DMS153 (cell line): ENCODE measurements around the gene RNF212.

Experiments used
- DNase-seq: peaks from one replicate; lab custom pipeline; 2025; lab: John Stamatoyannopoulos, UW

The RNF212 gene

DNA sequence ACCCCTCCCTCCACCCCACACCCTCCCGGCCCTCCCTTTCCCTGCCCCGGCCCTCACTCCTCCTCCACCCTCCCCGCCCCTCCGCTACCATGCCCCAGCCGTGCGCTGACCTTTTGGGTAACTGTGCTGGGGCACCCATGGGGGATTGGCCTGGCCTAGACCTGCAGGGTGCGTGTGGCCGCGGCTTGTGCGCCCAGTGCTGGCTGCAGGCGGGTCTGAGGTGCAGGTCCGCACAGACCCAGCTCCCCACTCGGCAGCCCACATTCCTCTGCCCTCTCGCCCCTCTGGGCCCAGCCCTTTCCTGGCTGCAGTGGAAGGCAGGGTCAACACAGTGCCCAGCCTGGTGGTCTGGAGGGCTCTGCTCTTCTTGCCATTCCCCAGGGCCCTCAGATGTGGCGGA is 77.3 kb downstream of the RNF212 start:
- no peak for DNase-seq

DNA sequence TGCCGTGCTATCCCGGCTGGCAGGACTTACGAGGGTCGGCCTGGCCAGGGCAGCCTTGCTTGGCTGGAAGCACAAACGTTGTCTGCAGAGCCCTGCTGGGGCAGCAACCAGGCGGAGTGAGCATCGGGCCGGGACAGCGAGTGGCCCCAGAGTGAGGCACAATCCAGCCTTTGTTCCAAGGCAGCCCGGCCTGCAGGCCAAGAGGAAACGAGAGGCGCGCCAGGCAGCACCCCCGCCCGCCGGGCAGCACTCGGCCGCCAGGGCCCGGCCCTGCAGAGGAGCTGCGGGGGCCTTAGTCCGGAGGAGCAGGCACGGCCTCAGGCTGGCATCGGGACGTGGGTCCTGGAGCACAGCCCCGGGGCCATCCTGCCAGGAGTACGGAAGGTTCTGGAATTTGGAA is 77.9 kb downstream of the RNF212 start:
- DNase-seq, result no peak

DNA sequence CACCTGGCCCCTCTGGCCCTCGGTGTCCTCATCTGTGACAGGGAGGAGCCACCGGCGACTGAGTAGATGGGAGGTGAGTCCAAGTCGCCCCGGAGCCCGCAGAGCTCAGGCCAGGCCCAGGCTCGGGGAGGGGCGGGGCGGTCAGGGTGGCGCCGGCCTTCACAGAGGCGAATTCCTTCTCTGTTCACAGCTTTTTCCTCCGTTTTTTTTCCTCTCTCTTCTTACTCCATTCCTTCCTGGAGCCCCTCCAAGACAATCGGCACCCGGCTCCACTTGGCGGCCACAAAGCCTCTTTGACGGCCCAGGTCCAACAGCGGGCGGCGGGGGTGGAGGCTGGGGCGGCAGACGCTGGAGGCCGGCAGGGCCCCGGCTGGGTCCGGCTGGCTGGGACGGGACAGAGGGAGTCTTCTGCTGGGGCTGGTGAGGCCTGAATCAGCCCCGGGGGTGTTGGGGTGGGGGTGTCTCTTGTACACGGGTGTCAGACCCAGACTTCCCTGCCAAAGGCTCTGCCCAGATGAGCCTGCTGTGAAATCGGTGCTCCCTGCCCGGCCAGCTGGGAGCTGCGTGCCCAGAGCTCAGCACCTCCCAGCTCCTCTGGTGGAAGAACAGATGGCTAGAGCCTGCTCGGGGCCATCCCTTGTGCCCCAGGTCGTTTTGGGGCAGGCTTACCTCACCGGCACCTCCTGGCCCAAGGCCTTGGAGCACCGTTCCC is 79.4 kb downstream of the RNF212 start:
- no peak for DNase-seq

DNA sequence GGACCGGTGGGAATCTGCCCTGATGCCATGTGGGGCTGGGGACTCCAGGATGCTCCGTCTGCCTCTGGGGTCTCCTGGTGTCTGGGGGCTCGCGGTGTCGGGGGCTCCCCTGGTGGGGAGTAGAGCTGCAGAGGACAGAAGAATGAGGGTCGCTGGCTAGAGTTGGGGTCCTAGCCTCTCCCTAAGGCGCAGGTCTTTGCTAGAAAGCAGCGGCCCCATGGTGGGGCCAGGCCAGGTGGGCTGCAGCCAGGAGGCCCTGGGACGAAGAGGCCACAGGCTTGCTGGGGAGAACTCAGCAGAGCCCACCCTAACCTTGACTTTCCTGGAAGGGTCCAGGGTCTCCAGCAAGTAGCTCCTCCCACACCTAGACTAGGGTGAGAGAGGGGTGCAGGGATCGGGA is 80.5 kb downstream of the RNF212 start:
- DNase-seq, result no peak

DNA sequence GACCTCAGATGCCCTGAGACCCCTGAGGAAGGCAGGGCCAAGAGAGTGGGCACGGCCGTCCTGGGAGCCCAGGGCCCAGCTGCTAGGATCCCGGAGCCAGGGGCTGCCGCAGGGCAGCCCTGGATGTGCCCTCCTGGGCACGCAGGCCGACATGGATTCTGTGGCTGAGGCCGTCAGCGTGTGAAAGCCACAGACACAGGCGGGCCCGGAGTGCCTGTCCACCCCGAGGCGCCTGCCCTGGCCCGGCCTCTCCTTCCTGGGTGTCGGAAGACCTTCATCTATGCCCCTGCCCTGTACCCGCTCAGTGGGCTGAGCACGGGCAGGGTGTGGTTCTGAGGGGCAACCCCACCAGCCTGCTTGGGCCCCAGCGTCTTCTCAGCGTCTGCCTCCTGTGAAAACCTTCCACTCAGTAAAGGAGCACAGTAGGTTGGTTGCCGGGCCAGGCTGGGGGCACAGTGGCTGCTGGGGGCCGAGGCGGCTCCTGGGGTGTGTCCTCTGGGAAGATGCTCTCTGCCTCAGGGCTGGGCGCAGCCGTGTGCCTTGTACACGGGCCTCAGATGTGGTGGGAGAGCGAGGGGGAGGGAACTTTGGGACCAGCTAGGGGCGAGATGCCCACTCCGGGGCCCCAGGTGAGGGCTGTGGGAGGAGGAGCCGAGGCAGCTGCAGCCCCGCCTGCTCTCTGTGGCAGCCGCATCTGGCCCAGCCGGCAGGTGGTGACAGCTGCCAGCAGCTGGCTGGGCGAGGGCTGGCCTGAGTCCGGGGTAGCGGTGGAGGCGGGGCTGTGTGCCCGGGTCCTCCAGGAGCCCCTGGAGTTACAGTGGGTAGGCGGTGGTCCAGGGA is 81.2 kb downstream of the RNF212 start:
- DNase-seq, result no peak

DNA sequence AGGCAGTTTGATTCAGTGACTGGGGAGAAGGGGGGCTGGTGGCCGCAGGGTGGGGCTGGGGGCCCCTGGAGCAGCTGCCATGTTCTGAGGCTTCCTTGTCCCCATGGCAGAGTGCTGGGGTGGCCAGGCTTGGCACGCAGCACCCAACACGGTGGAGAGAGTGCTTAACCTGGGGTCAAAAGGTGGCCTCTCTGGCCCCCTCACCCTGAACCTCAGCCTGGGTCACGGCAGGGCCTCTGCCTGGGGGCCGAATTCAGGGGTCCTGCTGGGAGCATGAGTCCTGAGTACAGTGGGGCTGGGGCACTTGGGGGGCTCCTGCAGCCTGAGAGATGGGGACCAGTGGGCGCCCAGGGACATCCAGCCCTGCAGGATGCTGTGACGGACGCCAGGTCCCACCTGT is 82.0 kb downstream of the RNF212 start:
- DNase-seq, result no peak

DNA sequence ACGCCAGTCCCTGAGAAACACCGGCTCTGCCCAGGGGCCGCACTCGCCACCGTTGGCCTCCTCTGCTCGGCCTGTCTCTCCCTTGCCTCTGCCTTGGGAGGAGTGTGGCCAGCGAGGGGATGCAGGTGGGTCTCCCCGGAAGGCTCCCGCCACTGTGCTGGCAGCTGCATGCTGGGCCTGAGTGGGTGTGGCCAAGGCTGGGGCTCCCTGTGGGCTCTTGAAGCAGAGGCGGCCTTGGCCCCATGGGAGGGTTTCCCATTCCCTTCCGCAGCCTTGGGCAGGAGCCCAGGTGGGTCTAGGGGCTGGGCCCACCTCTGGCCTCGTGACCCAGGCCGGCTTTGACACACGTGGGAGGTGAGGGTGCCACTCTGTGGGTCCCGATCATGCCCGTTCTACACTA is 82.8 kb downstream of the RNF212 start:
- DNase-seq, result no peak

DNA sequence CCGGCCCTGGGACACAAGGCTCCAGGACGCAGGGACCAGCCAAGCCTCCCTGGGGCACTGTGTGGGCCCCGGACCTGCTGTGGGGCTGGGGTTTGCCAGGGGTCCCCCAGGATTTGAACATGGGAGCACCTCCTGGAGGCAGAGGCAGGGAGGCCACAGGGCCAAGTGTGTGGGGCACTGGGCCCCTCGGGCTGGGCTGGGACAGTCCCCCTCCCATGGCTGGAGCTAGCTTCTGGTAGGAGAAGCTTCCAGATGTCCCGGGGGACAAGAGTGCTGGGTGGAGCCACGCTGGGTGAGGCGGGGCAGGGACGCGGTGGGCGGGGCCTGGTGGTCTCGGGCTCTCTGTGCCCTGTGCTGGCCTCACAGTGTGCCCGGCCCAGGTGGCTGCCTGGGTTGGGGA is 83.3 kb downstream of the RNF212 start:
- no peak for DNase-seq

DNA sequence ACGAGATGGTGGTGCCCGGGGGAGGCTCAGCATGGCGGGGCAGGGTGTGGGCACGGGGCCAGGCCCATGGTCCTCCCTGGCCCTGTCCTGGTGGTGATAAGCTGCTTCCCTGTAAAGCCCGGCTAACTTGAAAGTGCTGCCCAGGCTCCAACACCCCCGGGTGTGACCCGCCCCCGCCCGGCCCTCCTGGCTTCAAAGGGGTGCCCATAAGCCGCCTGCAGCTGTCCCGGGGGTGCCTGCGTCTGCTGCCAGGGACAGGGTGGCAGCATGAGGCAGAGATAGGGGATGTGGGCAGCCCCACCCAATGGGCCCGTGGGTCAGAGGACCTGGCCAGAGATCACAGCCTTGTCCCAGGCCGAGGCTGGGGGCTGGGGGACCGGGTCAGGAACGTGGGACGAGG is 83.8 kb downstream of the RNF212 start:
- no peak for DNase-seq

DNA sequence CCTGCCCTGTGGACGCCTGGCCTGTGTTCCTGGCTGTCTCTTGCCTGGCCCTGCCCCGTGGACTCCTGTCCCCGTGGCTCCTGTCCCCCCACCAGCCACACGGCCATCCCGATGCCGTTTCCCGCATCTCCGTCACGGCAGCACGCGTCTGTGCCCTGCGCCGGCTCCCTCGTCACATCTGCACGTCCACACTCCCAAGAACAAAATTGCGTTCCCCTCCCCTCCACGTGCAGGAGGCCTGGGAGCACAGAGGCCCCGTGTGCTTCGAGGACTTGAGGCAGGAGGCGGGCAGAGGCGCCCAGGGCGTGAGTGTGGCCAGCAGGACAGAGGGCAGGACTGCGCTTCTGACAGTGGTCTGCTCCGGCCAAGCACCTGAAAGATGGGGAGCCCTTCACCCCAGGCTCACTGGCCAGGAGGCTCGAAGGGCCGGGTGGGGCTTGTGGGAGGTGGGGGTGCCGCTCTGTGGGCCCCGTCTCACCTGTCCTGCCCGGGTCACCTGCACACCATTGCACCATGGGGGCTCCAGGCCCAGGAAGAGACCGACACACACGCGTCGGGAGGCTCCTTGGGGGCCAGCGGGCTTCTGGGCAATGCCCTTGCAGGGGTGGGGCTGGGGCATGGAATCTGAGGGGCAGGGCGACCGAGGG is 84.7 kb downstream of the RNF212 start:
- DNase-seq, result no peak

DNA sequence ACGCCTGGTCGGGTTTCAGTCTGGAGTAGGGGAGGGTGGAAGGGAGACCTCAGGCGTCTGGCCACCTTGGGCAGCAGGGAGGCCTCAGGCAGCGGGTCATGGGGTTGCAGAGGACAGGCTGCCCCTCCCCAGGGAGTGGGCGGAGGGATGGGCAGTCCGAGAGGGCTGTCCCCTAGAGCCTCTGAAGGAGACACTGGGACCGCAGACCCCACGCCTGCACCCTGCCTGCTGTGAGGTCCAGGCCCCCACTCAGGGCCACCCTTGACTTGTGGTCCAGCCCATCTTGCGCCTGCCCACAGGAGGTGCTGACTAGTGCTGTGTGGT is 85.5 kb downstream of the RNF212 start:
- DNase-seq, result no peak

DNA sequence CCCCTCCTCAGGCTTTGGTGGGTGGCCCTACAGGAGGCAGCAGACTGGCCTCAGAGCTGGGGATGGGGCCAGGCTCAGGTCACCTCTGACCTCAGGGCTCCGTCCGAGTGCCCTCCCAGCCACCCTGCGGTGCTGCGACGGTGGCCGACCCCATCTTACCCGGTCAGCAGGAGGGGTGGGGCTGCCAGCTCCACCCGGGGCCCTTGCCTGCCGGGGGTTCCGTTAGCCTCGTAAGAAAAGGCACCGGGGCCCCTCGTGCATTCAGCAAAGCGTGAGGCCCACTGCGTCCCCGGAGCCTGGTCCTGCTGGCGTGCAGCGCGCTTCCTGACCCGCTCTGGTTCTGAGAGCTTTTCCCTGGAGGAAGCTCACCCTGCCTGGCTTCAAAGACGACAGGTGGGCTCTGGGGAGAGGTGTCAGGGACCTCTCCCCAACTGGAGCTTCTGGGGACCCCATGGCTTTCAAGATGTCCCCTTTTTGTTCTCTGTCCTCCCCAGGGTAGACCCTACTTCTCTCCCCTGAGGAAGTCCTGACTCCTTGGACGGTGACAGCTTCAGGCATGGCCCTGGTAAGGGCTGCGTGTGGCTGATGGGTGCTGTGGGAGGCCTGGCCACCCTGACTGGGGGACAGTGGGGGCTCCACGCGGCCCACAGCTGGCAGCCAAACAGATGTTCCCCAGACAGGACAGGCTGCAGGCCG is 86.0 kb downstream of the RNF212 start:
- DNase-seq, result no peak

DNA sequence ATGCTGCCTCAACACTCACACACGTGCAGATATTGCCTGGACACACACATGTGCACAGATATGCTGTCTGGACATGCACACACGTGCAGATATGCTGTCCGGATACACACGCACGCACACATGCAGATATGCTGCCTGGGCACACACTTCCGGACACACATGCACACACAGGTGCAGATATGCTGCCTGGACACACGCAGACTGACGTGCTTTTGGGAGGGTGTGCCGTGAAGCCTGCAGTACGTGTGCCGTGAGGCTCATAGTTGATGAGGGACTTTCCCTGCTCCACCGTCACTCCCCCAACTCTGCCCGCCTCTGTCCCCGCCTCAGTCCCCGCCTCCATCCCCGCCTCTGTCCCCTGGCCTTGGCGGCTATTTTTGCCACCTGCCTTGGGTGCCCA is 87.2 kb downstream of the RNF212 start:
- DNase-seq, result no peak

DNA sequence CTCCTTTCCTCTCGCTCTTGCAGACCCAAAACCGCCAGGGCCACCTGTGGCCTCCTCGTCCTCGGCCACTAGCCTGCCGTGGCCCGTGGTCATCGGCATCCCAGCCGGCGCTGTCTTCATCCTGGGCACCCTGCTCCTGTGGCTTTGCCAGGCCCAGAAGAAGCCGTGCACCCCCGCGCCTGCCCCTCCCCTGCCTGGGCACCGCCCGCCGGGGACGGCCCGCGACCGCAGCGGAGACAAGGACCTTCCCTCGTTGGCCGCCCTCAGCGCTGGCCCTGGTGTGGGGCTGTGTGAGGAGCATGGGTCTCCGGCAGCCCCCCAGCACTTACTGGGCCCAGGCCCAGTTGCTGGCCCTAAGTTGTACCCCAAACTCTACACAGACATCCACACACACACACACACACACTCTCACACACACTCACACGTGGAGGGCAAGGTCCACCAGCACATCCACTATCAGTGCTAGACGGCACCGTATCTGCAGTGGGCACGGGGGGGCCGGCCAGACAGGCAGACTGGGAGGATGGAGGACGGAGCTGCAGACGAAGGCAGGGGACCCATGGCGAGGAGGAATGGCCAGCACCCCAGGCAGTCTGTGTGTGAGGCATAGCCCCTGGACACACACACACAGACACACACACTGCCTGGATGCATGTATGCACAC is 88.3 kb downstream of the RNF212 start:
- DNase-seq, result no peak

DNA sequence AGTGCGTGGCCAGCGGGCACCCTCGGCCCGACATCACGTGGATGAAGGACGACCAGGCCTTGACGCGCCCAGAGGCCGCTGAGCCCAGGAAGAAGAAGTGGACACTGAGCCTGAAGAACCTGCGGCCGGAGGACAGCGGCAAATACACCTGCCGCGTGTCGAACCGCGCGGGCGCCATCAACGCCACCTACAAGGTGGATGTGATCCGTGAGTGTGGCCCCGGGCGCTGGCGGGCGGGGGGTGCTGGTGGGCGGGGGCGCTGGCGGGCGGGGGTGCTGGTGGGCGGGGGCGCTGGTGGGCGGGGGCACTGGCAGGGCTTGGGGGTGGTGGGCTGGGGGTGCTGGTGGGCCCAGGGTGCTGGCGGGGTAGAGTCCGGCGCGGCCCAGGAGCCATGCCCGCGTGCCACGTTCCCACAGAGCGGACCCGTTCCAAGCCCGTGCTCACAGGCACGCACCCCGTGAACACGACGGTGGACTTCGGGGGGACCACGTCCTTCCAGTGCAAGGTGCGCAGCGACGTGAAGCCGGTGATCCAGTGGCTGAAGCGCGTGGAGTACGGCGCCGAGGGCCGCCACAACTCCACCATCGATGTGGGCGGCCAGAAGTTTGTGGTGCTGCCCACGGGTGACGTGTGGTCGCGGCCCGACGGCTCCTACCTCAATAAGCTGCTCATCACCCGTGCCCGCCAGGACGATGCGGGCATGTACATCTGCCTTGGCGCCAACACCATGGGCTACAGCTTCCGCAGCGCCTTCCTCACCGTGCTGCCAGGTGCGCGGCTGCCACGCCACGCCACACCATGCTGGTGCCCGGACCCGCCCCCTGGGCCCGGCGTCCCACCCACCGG is 89.2 kb downstream of the RNF212 start:
- DNase-seq, result no peak

DNA sequence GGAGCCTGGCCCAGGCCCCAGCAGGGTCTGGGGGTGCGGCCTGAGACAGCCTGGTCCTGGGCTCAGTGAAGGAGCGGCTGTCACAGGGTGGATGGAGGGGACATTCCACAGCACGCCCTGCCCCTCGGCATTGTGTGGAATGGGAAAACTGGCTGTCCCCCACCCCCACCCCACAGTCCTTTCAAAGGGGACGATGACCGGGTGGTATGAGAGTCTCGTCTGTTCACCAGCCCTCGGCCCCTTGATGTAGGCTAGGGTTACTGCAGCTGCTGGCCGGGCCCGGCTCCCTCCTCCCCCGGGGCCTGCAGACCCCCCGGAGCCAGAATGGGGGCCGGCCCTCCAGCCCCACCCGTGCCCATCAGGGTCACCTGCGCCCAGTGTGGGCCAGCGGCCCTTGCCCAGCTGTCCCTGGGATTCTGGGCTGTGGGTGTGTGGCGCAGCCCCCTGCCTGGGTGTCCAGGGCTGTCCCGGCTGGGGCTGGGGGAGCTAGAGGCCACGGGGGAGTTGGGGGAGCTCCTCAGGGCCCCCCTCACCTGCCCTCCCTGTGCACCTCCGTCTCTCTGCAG is 90.2 kb downstream of the RNF212 start:
- no peak for DNase-seq

DNA sequence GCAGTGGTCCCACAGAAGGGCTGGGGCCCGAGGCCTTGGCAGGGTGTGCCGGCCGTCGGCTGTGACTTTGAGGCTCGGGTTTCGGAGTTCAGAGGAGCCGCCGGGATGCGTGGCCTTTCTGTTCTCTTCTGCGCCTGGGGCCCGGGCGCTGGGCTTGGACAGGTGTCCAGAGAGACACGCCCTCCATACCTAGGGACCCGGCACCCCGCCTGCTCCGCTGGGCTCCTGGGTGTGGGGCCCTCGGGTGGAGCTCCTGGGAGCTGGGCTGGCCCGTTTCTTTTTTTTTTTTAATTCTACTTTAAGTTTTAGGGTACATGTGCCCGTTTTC is 90.7 kb downstream of the RNF212 start:
- no peak for DNase-seq

DNA sequence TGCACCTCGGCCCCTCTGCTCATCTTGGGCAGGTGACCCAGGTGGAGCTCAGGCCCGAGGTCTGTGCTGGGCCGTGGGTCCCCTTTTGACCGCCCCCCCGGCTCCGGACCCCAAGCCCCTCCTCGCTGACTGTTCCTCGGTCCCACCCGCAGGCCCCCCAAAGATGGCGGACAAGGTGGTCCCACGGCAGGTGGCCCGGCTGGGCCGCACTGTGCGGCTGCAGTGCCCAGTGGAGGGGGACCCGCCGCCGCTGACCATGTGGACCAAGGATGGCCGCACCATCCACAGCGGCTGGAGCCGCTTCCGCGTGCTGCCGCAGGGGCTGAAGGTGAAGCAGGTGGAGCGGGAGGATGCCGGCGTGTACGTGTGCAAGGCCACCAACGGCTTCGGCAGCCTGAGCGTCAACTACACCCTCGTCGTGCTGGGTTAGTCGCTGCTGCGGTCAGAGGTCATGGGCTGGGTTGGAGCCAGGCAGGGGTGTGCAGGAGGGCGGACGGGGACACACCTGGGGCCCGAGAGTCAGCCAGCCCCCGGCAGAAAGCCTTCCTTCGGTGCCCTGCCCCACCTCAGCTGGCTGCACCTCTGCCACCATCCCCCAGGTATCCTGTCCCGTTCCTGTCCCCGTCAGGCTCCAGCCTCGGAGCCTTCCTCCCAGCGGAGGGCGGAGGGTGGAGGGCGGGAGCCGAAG is 91.2 kb downstream of the RNF212 start:
- DNase-seq, result no peak
